Muscle layer of colon (tissue), 2 donors: ENCODE results near the gene SCLT1.

Source experiments
- H3K27ac ChIP-seq: one replicate; pipeline ENCODE4 v1.7.0; 2013; ENCODE audit warnings: low read depth, mild to moderate bottlenecking, low read length, moderate library complexity
- H3K27me3 ChIP-seq, 2 donors: one replicate each; pipeline ENCODE4 v1.7.0; 2013; ENCODE audit warnings: low read length in 2 of 2, mild to moderate bottlenecking in 2 of 2; ENCODE audit not compliant: insufficient read depth in 2 of 2, control insufficient read depth in 1 of 2
- H3K36me3 ChIP-seq: one replicate; pipeline ENCODE4 v1.7.0; 2013; ENCODE audit warnings: mild to moderate bottlenecking, low read length; ENCODE audit not compliant: insufficient read depth
- H3K4me1 ChIP-seq: one replicate; pipeline ENCODE4 v1.7.0; 2013; ENCODE audit warnings: mild to moderate bottlenecking, low read length; ENCODE audit not compliant: insufficient read depth
- H3K4me3 ChIP-seq, 2 donors: one replicate each; pipeline ENCODE4 v1.7.0; 2013; ENCODE audit warnings: low read length in 2 of 2, low read depth in 1 of 2, mild to moderate bottlenecking in 1 of 2, moderate library complexity in 1 of 2
- H3K9ac ChIP-seq: one replicate; pipeline ENCODE4 v1.7.0; 2013; ENCODE audit warnings: low read length
- H3K9me3 ChIP-seq: one replicate; pipeline ENCODE4 v1.7.0; 2013; ENCODE audit warnings: mild to moderate bottlenecking, low read length
- donor health status: abdominal sarcoma.
- donor health status: Adenocarcinoma of cecum.

The SCLT1 gene

DNA sequence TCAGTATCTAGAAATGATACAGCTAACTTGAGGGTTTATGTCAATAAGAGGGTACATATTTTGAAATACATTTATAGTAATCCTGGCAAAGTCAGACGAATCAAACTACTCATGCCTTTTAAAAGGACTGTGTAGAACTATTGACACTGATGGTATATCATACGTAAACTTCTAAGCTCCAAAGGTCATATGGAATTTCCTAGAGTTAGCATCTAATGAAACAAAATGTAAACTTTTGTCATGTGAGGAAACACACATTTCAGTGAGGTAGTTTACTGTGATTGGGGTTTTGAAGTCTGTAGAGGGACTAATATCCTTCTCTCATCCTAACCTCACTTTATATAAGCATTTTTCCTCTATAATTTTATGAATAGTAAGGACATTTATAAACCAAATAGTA, 138.4 kb downstream of the SCLT1 start:
- Histone ChIP-seq H3K36me3 (no peaks in the 10 kb centered on the region), H3K9me3 (no peaks in the 10 kb centered on the region), H3K9ac (no peak overlapping the region), H3K27ac (no peak overlapping the region), H3K4me3 (no peak overlapping the region), H3K4me1 (no peaks in the 10 kb centered on the region), H3K27me3 (no peaks in the 10 kb centered on the region)

DNA sequence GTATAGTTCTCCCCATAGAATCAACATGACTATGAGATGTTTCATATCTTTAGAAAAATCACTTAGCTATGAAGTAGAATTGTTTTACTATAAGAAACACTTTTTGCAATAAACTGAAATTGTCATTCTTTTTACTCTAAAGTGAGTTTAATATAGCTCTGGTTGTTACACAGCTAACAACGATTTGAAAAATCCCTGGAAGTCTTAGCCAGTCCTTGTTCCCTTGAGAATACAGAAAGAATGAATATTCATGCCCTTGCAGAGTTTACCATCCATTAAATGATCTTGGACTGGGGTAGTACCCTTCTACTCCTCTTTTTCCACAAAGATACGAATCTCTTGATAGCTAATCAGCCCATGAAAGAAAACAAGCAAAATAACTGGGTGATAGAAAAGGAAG, 142.0 kb downstream of the SCLT1 start:
- Histone ChIP-seq H3K4me3 (no peak overlapping the region), H3K9ac (no peak overlapping the region), H3K27me3 (no peaks in the 10 kb centered on the region), H3K36me3 (no peaks in the 10 kb centered on the region), H3K9me3 (no peaks in the 10 kb centered on the region), H3K4me1 (no peaks in the 10 kb centered on the region), H3K27ac (no peak overlapping the region)

DNA sequence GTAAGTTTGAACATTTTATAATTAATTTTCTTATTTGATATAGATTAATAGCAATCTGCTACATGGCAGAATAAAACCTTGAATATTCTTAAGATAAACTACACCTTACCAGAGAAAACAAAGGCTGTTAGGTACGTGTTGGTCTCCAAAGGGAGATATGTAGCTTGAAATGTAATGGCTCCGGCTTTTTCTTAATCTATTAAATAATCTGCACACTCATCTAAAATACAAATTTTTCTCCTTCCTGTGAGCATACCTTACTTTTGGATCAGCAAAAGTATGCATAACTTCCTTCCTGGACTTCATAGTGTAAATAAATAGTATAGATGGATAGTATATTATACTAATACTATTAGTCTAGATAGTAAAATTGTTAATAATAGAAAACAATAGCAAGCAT, 142.5 kb downstream of the SCLT1 start:
- Histone ChIP-seq H3K4me3 (no peak overlapping the region), H3K27me3 (no peaks in the 10 kb centered on the region), H3K9ac (no peak overlapping the region), H3K9me3 (no peaks in the 10 kb centered on the region), H3K27ac (no peak overlapping the region), H3K4me1 (no peaks in the 10 kb centered on the region), H3K36me3 (no peaks in the 10 kb centered on the region)

DNA sequence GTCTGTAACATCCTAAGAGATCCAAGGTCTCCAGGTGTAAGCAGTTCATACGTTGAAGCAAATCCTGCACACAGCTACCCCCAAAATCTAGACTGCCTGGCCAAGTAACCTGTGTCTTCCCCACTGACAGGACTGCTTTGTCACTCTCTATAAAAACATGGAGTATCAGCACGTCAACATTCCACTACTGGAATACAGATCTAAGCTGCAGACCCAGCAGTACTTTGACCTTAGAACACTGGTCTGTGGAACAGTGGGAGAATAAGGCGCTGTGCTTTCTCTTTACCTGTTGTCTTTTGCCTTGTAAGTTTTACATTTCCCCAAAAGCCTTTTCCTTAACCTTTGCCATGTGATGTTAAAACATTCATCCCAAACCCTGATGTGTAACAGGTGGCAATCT, 146.4 kb downstream of the SCLT1 start:
- H3K36me3 ChIP-seq: no peaks in the 10 kb centered on the region
- H3K27ac ChIP-seq: no peak overlapping the region
- H3K27me3 ChIP-seq: no peaks in the 10 kb centered on the region
- no peaks in the 10 kb centered on the region for H3K4me1 ChIP-seq
- no peaks in the 10 kb centered on the region for H3K9me3 ChIP-seq
- no peak overlapping the region for H3K4me3 ChIP-seq
- H3K9ac ChIP-seq: no peak overlapping the region

DNA sequence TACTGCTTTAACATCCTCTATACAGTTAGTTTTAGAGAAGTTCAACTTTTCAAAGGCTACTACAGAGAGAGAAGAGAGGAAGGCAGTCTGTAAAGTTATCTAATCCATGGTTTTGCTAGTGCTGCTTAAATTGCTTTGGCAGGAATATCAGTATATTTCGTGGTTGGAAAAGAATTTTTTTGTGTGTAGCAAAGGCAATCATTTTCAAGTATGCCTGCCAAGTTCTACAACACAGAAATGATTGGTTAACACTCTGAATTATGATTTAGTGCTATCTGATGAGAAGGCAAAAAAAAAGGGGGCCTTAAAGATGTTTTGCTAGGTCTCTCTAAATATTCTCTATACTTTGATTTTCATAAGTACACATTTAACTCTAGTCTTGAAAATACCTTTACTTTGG, 150.7 kb downstream of the SCLT1 start:
- Histone ChIP-seq H3K4me3 (no peak overlapping the region), H3K4me1 (no peaks in the 10 kb centered on the region), H3K27ac (no peak overlapping the region), H3K9me3 (no peaks in the 10 kb centered on the region), H3K36me3 (no peaks in the 10 kb centered on the region), H3K27me3 (no peaks in the 10 kb centered on the region), H3K9ac (no peak overlapping the region)

DNA sequence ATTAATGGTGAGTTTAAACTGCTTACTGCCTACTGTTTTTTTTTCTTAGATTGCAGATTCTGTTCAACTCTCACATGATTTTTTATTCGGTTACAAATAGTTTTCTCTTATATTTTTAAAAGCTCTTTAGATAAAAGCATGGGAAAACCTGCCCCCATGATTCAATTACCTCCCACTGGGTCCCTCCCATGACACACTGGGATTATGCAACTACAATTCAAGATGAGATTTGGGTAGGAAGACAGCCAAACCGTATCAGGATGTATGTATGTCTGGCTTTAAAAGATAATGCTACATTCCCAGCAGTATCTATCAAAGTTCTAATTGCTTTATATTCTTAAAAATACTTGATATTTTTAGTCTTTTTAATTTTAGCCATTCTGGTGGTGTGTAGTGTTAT, 152.4 kb downstream of the SCLT1 start:
- H3K27ac ChIP-seq: no peak overlapping the region
- no peaks in the 10 kb centered on the region for H3K36me3 ChIP-seq
- H3K4me3 ChIP-seq: no peak overlapping the region
- no peak overlapping the region for H3K9ac ChIP-seq
- H3K4me1 ChIP-seq: no peaks in the 10 kb centered on the region
- H3K9me3 ChIP-seq: no peaks in the 10 kb centered on the region
- no peaks in the 10 kb centered on the region for H3K27me3 ChIP-seq

DNA sequence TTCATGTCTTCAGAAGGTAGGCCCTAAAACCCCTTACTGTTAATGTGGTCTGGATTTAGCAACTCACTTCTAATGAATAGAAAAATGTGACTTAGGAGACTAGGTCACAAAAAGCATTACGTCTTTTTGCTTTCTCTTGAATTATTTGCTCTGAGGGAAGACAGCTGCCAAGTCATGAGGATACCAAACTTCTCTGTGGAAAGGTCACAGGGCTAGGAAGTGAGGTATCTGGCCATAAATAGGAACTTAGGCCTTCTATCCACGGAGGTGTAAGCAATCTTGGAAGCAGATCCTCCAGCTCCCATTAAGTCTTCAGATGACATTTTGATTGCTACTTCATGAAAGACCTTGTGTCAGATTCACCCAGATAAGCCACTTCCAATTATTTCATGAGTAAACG, 163.3 kb downstream of the SCLT1 start:
- Histone ChIP-seq H3K27me3 (no peaks in the 10 kb centered on the region), H3K4me3 (no peak overlapping the region), H3K9me3 (no peaks in the 10 kb centered on the region), H3K9ac (no peak overlapping the region), H3K27ac (no peak overlapping the region), H3K36me3 (no peaks in the 10 kb centered on the region), H3K4me1 (no peaks in the 10 kb centered on the region)

DNA sequence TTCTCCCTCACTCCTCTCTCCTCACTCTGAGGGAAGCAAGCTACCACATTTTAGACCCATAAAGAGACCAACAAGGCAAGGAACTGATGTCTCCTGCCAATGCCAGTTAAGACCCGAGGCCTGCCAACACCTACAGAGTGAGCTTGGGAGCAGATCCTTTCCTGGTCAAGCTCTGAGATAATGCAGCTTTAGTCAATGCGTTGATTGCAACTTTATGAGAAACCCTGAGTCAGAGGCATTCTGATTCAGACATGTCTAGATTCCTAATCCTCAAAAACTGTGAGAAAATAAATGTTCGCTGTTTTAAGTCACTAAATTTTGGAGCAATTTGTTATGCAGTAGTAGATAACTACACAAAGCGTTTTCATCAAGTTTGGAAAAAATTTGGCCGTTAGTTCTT, 168.4 kb downstream of the SCLT1 start:
- Histone ChIP-seq H3K36me3 (no peaks in the 10 kb centered on the region), H3K4me3 (no peak overlapping the region), H3K4me1 (no peaks in the 10 kb centered on the region), H3K9me3 (no peaks in the 10 kb centered on the region), H3K27me3 (no peaks in the 10 kb centered on the region), H3K9ac (no peak overlapping the region), H3K27ac (no peak overlapping the region)

DNA sequence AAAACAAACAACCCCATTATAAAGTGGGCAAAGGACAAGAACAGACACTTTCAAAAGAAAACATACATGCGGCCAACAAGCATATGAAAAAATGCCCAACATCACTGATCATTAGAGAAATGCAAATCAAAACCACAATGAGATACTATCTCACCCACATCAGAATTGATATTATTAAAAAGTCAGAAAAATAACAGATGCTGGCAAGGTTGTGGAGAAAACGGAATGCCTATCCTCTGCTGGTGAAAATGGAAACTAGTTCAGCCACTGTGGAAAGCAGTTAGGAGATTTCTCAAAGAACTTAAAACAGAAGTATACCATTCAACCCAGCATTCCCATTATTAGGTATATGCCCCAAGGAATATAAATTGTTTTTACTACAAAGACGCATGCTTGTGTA, 171.4 kb downstream of the SCLT1 start:
- no peaks in the 10 kb centered on the region for H3K9me3 ChIP-seq
- H3K27me3 ChIP-seq: no peaks in the 10 kb centered on the region
- H3K4me3 ChIP-seq: no peak overlapping the region
- no peaks in the 10 kb centered on the region for H3K4me1 ChIP-seq
- no peaks in the 10 kb centered on the region for H3K36me3 ChIP-seq
- H3K27ac ChIP-seq: no peak overlapping the region
- H3K9ac ChIP-seq: no peak overlapping the region

DNA sequence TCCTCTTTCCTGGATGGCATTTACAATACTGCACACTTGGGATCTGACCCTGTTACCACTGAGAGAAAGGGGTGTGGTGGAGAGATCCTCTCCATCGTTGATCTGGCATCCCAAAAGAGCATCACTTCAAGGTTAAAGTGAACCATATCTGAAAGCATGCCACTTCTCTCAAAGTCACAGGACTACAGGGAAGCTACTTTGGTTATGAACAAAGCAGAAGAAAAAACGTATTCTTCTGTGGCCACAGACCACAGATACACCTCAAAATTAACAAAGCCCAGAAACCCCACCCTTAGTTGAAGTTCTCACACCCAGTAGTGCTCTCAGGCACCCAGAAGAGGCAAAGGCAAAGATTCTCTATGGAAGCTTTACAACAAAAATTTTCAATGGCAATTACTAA, 175.6 kb downstream of the SCLT1 start:
- no peak overlapping the region for H3K4me3 ChIP-seq
- no peak overlapping the region for H3K9ac ChIP-seq
- H3K27ac ChIP-seq: no peak overlapping the region
- no peaks in the 10 kb centered on the region for H3K9me3 ChIP-seq
- no peaks in the 10 kb centered on the region for H3K36me3 ChIP-seq
- no peaks in the 10 kb centered on the region for H3K27me3 ChIP-seq
- no peaks in the 10 kb centered on the region for H3K4me1 ChIP-seq

DNA sequence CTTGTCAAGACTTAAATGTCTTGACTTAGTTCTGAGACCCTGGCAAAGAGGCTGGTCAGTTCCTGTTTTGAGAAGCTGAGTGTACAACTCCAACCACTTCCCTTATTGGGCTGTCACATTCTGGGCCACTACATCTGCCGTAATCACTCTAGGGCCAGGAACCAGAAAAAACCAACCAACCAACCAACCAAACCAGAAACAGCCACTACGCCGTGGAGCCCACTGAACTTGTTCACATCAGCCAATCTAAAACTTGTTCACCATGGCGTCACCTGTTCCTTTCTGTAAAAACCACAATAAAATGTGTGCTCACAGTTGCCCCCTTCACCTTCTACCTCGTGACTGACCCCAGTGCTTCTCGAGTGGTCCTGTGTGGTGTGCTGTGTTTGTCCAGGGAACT, 176.5 kb downstream of the SCLT1 start:
- Histone ChIP-seq H3K4me3 (no peak overlapping the region), H3K9me3 (no peaks in the 10 kb centered on the region), H3K27me3 (no peaks in the 10 kb centered on the region), H3K27ac (no peak overlapping the region), H3K36me3 (no peaks in the 10 kb centered on the region), H3K4me1 (no peaks in the 10 kb centered on the region), H3K9ac (no peak overlapping the region)

DNA sequence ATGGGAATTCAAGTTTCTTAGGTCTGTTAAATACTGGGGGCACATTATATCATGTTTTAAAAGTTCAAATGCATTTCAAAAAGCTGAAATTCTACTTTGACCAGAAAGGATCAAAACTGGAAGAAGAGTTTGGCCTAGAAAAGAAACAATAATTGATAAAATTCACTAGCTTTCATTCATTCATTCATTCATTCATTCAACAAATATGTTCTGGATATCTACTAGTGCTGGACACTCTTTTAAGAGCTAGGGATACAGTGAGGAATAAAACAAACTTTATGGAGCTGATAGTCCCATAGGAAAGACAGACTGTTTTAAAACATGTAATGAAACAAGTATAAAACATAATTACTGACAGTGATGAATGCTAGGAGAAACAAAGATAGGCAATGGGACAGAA, 177.8 kb downstream of the SCLT1 start:
- Histone ChIP-seq H3K4me1 (no peaks in the 10 kb centered on the region), H3K27me3 (no peaks in the 10 kb centered on the region), H3K9ac (no peak overlapping the region), H3K9me3 (no peaks in the 10 kb centered on the region), H3K4me3 (no peak overlapping the region), H3K27ac (no peak overlapping the region), H3K36me3 (no peaks in the 10 kb centered on the region)
